HepG2 (cell line): ENCODE results near the gene TEX19. TPM values are rescaled to one million over a fixed set of nuclear protein-coding genes. Genes with fewer than 3 reads are reported as not detected.
A peak's percentile ranks its signal among the peaks of the same experiment; 100 is the strongest.

ENCODE experiments used
- EHMT2 ChIP-seq: fragments of 200-600 bp; sonication (generic); IDR thresholded peaks from 2 replicates; pipeline ENCODE4 v1.7.0; 2017; ENCODE audit warnings: antibody characterized with exemption, low read depth, low read length, borderline replicate concordance
- FOXO1 ChIP-seq: sonication (generic); formaldehyde crosslinking; IDR thresholded peaks from 2 replicates; pipeline ENCODE4 v1.4.0; 2020; ENCODE audit warnings: missing genetic modification reagents
- HDAC2 ChIP-seq: sonication (generic); formaldehyde crosslinking; IDR thresholded peaks from 2 replicates; pipeline ENCODE4 v1.4.0; 2020; ENCODE audit warnings: missing genetic modification reagents
- KDM6A ChIP-seq: IDR thresholded peaks from 2 replicates; pipeline ENCODE4 v1.6.1; 2016; ENCODE audit warnings: low read depth
- MAZ ChIP-seq, 2 experiments: sonication (generic) in 1 of 2; formaldehyde crosslinking in 1 of 2; IDR thresholded peaks; 2 replicates each; pipeline versions ENCODE4 v1.5.0 to v1.6.1; 2012 to 2020; ENCODE audit warnings: low read depth in 2 of 2, mild to moderate bottlenecking in 2 of 2, borderline replicate concordance in 1 of 2, improper control_type of control experiment in 1 of 2, low read length in 1 of 2, missing genetic modification reagents in 1 of 2, moderate library complexity in 1 of 2
- MIXL1 ChIP-seq: IDR thresholded peaks from 2 replicates; pipeline ENCODE4 v1.6.1; 2016
- NKX3-1 ChIP-seq: sonication (generic); formaldehyde crosslinking; IDR thresholded peaks from 2 replicates; pipeline ENCODE4 v1.5.0; 2020; ENCODE audit warnings: missing genetic modification reagents
- NONO ChIP-seq, 2 experiments: fragments of 450-650 bp in 1 of 2; sonication (generic) in 1 of 2; formaldehyde crosslinking in 1 of 2; IDR thresholded peaks in 1 of 2; conservative IDR thresholded peaks in 1 of 2; 2 replicates each; pipeline versions ENCODE4 v1.6.1 to v1.8.0; 2017 to 2022; ENCODE audit warnings: mild to moderate bottlenecking in 1 of 2, missing genetic modification reagents in 1 of 2, moderate library complexity in 1 of 2
- PRPF4 ChIP-seq: fragments of 200-400 bp; formaldehyde crosslinking; IDR thresholded peaks from 2 replicates; pipeline ENCODE4 v1.6.1; 2016; ENCODE audit warnings: low read length, low read depth; ENCODE audit not compliant: poor library complexity, severe bottlenecking
- RARA ChIP-seq: IDR thresholded peaks from 2 replicates; pipeline ENCODE4 v1.6.1; 2016; ENCODE audit warnings: missing genetic modification reagents, missing compliant biosample characterization
- SRY ChIP-seq: sonication (generic); formaldehyde crosslinking; IDR thresholded peaks from 2 replicates; pipeline ENCODE4 v1.8.0; 2022; ENCODE audit warnings: mild to moderate bottlenecking, missing genetic modification reagents
- ZNF225 ChIP-seq: sonication (generic); formaldehyde crosslinking; IDR thresholded peaks from 2 replicates; pipeline ENCODE4 v1.4.0; 2020; ENCODE audit warnings: mild to moderate bottlenecking, missing genetic modification reagents
- ZNF282 ChIP-seq: fragments of 450-650 bp; IDR thresholded peaks from 2 replicates; pipeline ENCODE4 v1.6.1; 2018; ENCODE audit not compliant: partially characterized antibody
- ZNF530 ChIP-seq: sonication (generic); formaldehyde crosslinking; IDR thresholded peaks from 2 replicates; pipeline ENCODE4 v1.5.0; 2020; ENCODE audit warnings: low read depth, mild to moderate bottlenecking, missing genetic modification reagents
- ZNF788 ChIP-seq: sonication (generic); formaldehyde crosslinking; IDR thresholded peaks from 2 replicates; pipeline ENCODE4 v1.5.0; 2020; ENCODE audit warnings: mild to moderate bottlenecking, missing genetic modification reagents, borderline replicate concordance
- polyA plus RNA-seq, 8 experiments: library from polyadenylated mRNA; depleted of rRNA in 3 of 8; stranded (reverse) in 7 of 8; unstranded in 1 of 8; fragments of >200 nt; fragmentation: Illumina TruSeq in 4 of 8; extraction: Trizol in 4 of 8; gene quantifications; 2 replicates each; pipeline versions ENCODE4 v1.2.1 to v1.2.3, GENCODE V29; 2011 to 2016; ENCODE audit warnings: low read depth in 4 of 8, missing spikeins in 1 of 8, mixed read lengths in 1 of 8; ENCODE audit not compliant: insufficient read depth in 1 of 8
- total RNA-seq, 5 experiments: library from RNA; depleted of rRNA; stranded (reverse); fragments of >200 nt; fragmentation: Illumina TruSeq; extraction: Trizol; gene quantifications; 2 replicates each; pipeline ENCODE4 v1.2.3, GENCODE V29; 2016; ENCODE audit warnings: low read depth in 1 of 5
- TF ChIP-seq, protein P1 (sequence below): sonication (generic); formaldehyde crosslinking; IDR thresholded peaks from 2 replicates; pipeline ENCODE4 v1.5.1; 2020; ENCODE audit warnings: missing genetic modification reagents, mild to moderate bottlenecking, borderline replicate concordance
- TF ChIP-seq, protein P2 (sequence below): sonication (generic); formaldehyde crosslinking; IDR thresholded peaks from 2 replicates; pipeline ENCODE4 v1.4.0; 2020; ENCODE audit warnings: missing genetic modification reagents
- TF ChIP-seq, protein P3 (sequence below): IDR thresholded peaks from 2 replicates; pipeline ENCODE4 v1.6.1; 2016; ENCODE audit warnings: low read depth, control low read depth
- TF ChIP-seq, protein P4 (sequence below): sonication (generic); formaldehyde crosslinking; conservative IDR thresholded peaks from 2 replicates; pipeline ENCODE4 v1.8.0; 2022; ENCODE audit warnings: missing genetic modification reagents

The TEX19 gene
- total and polyA plus RNA-seq, 2 of the 13 experiments (the other 11 are each of a cell fraction or from before 2014, with no cell fraction given): 1.3 to 6.0 TPM

DNA sequence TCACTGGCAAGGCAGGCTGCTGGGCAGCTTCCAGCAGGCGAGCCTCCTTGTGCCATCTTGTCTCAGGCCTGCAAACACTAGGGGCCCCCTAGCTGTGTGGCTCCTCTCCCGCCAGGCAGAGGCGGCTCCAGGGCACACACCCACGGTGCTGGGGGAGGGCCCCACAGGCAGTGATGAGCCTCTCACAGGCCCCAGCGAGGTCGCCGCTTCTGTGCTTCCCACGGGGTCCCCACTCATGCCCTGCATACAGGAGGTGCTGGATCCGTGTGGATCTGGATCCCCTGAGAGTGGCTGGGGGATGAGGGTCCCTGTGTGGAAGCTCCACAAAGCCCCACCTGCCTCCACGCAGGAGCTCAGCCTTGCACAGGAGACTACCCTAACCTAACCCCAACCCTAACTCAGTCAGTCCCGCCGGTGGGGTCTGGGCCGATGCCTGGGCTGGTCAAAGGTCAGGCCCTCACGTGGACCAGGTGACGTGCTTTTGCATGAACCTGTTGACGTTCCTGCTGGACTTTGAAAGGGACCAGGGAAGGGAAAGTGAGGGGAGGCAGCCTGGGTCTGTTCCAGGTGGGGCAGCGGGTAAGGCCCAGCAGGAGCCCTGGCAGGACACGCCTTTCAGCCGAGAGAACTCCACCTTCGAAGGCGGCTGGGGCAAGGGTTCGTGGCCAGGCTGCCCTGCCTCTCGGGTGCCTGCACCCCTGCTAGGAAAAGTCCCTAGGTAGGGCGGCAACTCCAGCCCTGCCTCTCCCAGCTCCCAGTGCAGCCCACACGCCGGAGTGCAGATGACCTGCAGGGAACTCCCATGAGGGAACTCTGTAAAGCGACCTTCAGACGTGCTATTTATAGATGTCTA lies 30.7 kb upstream of the TEX19 start (continued):
- TF ChIP-seq ZNF282 (no peak), NKX3-1 (CRISPR knock-in tag) (peak; percentile 75; the same call in 1 of the 2 replicates), ZNF225 (CRISPR knock-in tag) (peak; percentile 86), ZNF788 (CRISPR knock-in tag) (peak; percentile 89), HDAC2 (CRISPR knock-in tag) (peak; percentile 93), NONO (IDR thresholded peaks at IDR 0.05) (no peak), NONO (CRISPR knock-in tag; conservative IDR thresholded peaks at IDR 0.05) (peak; percentile 99), PRPF4 (no peak), RARA (CRISPR knock-in tag) (peak; percentile 95), FOXO1 (CRISPR knock-in tag) (peak; percentile 99), MAZ (IDR thresholded peaks at IDR 0.05; ENCODE audit: borderline replicate concordance, low read depth, low read length) (no peak), MAZ (CRISPR knock-in tag; IDR thresholded peaks at IDR 0.05; ENCODE audit: low read depth) (peak; percentile 80), EHMT2 (no peak), MIXL1 (CRISPR knock-in tag) (peak; percentile 49; the same call in 1 of the 2 replicates), ZNF530 (CRISPR knock-in tag) (no peak), SRY (CRISPR knock-in tag) (peak; percentile 96; the same call in 1 of the 2 replicates), KDM6A (CRISPR knock-in tag) (peak; percentile 91)
- TF ChIP-seq, protein P1, sequence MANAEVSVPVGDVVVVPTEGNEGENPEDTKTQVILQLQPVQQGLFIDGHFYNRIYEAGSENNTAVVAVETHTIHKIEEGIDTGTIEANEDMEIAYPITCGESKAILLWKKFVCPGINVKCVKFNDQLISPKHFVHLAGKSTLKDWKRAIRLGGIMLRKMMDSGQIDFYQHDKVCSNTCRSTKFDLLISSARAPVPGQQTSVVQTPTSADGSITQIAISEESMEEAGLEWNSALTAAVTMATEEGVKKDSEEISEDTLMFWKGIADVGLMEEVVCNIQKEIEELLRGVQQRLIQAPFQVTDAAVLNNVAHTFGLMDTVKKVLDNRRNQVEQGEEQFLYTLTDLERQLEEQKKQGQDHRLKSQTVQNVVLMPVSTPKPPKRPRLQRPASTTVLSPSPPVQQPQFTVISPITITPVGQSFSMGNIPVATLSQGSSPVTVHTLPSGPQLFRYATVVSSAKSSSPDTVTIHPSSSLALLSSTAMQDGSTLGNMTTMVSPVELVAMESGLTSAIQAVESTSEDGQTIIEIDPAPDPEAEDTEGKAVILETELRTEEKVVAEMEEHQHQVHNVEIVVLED: peak; percentile 84
- TF ChIP-seq, protein P2, sequence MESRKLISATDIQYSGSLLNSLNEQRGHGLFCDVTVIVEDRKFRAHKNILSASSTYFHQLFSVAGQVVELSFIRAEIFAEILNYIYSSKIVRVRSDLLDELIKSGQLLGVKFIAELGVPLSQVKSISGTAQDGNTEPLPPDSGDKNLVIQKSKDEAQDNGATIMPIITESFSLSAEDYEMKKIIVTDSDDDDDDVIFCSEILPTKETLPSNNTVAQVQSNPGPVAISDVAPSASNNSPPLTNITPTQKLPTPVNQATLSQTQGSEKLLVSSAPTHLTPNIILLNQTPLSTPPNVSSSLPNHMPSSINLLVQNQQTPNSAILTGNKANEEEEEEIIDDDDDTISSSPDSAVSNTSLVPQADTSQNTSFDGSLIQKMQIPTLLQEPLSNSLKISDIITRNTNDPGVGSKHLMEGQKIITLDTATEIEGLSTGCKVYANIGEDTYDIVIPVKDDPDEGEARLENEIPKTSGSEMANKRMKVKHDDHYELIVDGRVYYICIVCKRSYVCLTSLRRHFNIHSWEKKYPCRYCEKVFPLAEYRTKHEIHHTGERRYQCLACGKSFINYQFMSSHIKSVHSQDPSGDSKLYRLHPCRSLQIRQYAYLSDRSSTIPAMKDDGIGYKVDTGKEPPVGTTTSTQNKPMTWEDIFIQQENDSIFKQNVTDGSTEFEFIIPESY (CRISPR knock-in tag): peak; percentile 95
- TF ChIP-seq, protein P3, sequence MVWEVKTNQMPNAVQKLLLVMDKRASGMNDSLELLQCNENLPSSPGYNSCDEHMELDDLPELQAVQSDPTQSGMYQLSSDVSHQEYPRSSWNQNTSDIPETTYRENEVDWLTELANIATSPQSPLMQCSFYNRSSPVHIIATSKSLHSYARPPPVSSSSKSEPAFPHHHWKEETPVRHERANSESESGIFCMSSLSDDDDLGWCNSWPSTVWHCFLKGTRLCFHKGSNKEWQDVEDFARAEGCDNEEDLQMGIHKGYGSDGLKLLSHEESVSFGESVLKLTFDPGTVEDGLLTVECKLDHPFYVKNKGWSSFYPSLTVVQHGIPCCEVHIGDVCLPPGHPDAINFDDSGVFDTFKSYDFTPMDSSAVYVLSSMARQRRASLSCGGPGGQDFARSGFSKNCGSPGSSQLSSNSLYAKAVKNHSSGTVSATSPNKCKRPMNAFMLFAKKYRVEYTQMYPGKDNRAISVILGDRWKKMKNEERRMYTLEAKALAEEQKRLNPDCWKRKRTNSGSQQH (CRISPR knock-in tag): peak; percentile 68
- TF ChIP-seq, protein P4, sequence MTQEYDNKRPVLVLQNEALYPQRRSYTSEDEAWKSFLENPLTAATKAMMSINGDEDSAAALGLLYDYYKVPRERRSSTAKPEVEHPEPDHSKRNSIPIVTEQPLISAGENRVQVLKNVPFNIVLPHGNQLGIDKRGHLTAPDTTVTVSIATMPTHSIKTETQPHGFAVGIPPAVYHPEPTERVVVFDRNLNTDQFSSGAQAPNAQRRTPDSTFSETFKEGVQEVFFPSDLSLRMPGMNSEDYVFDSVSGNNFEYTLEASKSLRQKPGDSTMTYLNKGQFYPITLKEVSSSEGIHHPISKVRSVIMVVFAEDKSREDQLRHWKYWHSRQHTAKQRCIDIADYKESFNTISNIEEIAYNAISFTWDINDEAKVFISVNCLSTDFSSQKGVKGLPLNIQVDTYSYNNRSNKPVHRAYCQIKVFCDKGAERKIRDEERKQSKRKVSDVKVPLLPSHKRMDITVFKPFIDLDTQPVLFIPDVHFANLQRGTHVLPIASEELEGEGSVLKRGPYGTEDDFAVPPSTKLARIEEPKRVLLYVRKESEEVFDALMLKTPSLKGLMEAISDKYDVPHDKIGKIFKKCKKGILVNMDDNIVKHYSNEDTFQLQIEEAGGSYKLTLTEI (CRISPR knock-in tag): no peak
